HG03135 (cell line): ENCODE measurements around the gene DYNC2H1.

ENCODE experiments used
- ATAC-seq: cut with Tn5 transposase; IDR thresholded peaks from one replicate; pipeline ENCODE4 v1.9.1; 2021; ENCODE audit warnings: mild to moderate bottlenecking, moderate library complexity; ENCODE audit not compliant: unreplicated experiment

The DYNC2H1 gene

GRCh38 chr11:103453126-103453525, 343.9 kb downstream of the DYNC2H1 start:
- no peak for ATAC-seq

- ATAC-seq: no peak
Observed at GRCh38 chr11:103453915-103454709, 344.9 kb downstream of the DYNC2H1 start.

- no peak for ATAC-seq
Observed at GRCh38 chr11:103464420-103464819, 355.2 kb downstream of the DYNC2H1 start.

GRCh38 chr11:103465555-103466140, 356.4 kb downstream of the DYNC2H1 start:
- ATAC-seq: no peak

GRCh38 chr11:103471546-103471945, 362.3 kb downstream of the DYNC2H1 start:
- no peak for ATAC-seq

- no peak for ATAC-seq
Observed at GRCh38 chr11:103476874-103477273, 367.6 kb downstream of the DYNC2H1 start.

- ATAC-seq: no peak
Observed at GRCh38 chr11:103480421-103480820, 371.2 kb downstream of the DYNC2H1 start.

- ATAC-seq: no peak
Observed at GRCh38 chr11:103483996-103484395, 374.8 kb downstream of the DYNC2H1 start.

- ATAC-seq: no peak
Observed at GRCh38 chr11:103484545-103484944, 375.3 kb downstream of the DYNC2H1 start.

- ATAC-seq: no peak
Observed at GRCh38 chr11:103486604-103487003, 377.4 kb downstream of the DYNC2H1 start.

GRCh38 chr11:103487113-103487512, 377.9 kb downstream of the DYNC2H1 start:
- ATAC-seq: no peak

GRCh38 chr11:103488031-103488461, 378.8 kb downstream of the DYNC2H1 start:
- no peak for ATAC-seq

- ATAC-seq: no peak
Observed at GRCh38 chr11:103488579-103488978, 379.4 kb downstream of the DYNC2H1 start.

- ATAC-seq: no peak
Observed at GRCh38 chr11:103491777-103492176, 382.6 kb downstream of the DYNC2H1 start.

GRCh38 chr11:103494491-103494890, 385.3 kb downstream of the DYNC2H1 start:
- no peak for ATAC-seq

GRCh38 chr11:103497268-103497667, 388.0 kb downstream of the DYNC2H1 start:
- no peak for ATAC-seq

- no peak for ATAC-seq
Observed at GRCh38 chr11:103499710-103500340, 390.6 kb downstream of the DYNC2H1 start.

GRCh38 chr11:103515283-103515682, 406.1 kb downstream of the DYNC2H1 start:
- ATAC-seq: no peak

- no peak for ATAC-seq
Observed at GRCh38 chr11:103520792-103521191, 411.6 kb downstream of the DYNC2H1 start.

GRCh38 chr11:103525069-103525468, 415.8 kb downstream of the DYNC2H1 start:
- ATAC-seq: no peak

GRCh38 chr11:103528046-103528445, 418.8 kb downstream of the DYNC2H1 start:
- no peak for ATAC-seq

GRCh38 chr11:103528596-103528995, 419.4 kb downstream of the DYNC2H1 start:
- no peak for ATAC-seq
